Loucy (cell line): ENCODE data around the gene LSP1.

ENCODE experiments used
- CTCF ChIP-seq: fragments of 200-600 bp; sonication (generic); conservative IDR thresholded peaks from 2 replicates; pipeline ENCODE4 v1.5.1; 2014; ENCODE audit warnings: mild to moderate bottlenecking, antibody characterized with exemption, low read length
- EZH2phosphoT487 ChIP-seq: fragments of 200-600 bp; IDR thresholded peaks from 2 replicates; pipeline ENCODE4 v1.6.1; 2018; ENCODE audit warnings: antibody characterized with exemption, mild to moderate bottlenecking, moderate library complexity, borderline replicate concordance

- TF ChIP-seq CTCF (no peak), EZH2phosphoT487 (no peak)
Measured at GRCh38 chr11:1820463-1821325, 32.2 kb upstream of the LSP1 start.
